Mesenteric fat pad (tissue), 1 donor: ENCODE results near the gene PNPLA8. TPM values are rescaled to one million over a fixed set of nuclear protein-coding genes. Genes with fewer than 3 reads are reported as not detected.
"Not testable (repeated sequence)": the region's sequence is repeated elsewhere in the genome, so short reads cannot be mapped to it uniquely, and the experiment has no call there.

Experiments used
- DNase-seq: peaks from one replicate; pipeline ENCODE4 v3.0.0-alpha.2; 2020; ENCODE audit warnings: low spot score
- total RNA-seq: library from RNA; stranded (reverse); fragmentation: NEBNext Ultra II Directional; extraction: Animal tissue kit (Norgen Biotek cat#: 25700); gene quantifications from one replicate; pipeline ENCODE4 v1.2.1, GENCODE V29; 2021
- donor health status: DM: yes; HTN: yes; CAD: no.

PNPLA8 gene
- total RNA-seq, 1 donor from 2014 or later, result 40.4 TPM

DNA sequence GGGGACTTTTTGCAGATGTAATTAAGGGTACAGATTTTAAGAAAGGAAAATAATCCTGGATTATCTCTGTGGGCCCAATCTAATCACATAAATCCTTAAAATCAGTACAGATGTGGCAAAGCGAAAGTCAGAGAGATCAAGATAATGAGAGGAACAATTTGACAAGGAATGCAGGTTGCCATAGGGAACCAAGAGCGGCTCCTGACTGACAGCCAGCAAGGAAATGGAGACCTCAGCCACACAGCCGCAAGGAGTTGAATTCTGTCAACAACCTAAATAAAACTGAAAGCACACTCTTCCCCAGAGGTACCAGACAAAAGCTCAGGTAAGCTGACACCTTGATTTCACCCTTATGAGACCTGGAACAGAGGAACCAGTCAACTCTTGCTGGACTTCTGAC, 3.4 kb upstream of the PNPLA8 start:
- DNase-seq, result no peak

DNA sequence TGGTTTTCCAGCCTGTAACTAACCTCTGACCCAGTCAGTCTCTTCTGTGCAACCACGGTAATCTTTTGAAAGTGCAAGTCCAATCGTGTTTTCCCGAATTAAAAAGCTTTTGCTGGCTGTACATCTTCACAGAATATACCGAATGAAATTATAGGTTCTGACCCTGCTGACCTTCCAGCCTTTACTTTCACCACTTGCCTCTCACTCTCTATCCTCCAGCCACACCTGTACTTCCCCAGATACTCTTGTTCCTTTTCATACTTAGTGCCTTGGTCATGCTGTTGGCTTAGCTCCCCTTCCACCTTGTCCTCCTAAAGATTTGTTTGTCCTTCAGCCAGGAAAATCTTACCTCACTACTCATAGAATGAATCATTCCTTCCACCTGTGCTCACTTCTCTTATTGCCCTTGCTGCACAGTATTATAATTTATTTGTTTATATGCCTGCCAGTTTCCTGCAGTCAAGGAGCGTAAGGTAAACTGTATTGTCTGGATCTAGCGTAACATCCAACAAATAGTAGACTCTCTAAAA, 2.3 kb upstream of the PNPLA8 start:
- no peak for DNase-seq

- DNase-seq, result no peak
These were observed 758 bp upstream of the PNPLA8 start for GRCh38 chr7:108526768-108527017.

DNA sequence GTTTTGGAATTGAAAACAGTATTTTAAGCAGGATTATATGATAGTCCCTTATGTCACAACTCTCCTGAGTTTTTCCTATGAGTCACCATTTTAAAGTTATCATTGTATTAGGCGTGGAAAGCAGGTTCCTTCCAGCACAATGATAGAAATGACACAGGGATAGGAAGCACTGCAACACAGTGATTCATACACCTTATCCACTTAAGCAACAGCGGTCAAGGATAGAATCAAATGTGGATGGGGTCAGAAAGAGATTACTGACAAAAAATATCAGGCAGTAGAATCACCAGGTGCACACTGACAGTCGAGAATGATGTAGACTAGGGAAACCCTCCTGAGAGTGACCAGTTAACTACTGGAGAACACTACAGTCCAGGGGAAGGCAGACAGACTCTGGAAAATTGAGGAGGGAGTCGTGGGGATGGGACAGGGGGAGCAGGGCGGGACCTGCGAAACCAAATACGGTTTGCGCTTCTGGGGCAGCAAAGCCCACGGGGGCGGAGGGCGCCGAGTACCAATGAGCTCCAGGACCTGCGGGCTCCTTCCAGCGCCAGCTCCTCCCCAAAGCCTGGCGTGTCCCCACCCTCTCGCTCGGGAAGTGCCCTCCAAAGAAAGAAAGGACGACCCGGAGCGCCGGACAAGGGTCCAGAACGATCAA, 479 bp downstream of the PNPLA8 start:
- DNase-seq, result no peak

GRCh38 chr7:108522780-108523179, 3.2 kb downstream of the PNPLA8 start:
- no peak for DNase-seq

DNA sequence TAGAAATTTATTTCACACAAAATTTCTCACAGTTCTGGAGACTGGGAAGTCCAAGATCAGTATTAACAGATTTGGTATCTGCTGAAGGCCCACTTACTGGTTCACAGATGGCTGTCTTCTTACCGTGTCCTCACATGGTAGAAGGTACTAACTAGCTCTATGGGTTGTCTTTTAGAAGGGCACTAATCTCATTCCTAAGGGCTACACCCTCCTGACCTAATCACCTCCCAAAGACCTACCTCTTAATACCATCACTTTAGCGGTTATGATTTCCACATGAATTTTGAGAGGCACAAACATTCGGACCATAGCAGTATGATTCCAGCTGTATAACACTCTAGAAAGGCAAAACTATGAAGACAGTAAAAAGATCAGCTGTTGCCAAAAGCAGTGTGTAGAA, 8.0 kb downstream of the PNPLA8 start:
- DNase-seq, result no peak

- no peak for DNase-seq
These were observed 10.3 kb downstream of the PNPLA8 start for GRCh38 chr7:108515630-108516029.

DNA sequence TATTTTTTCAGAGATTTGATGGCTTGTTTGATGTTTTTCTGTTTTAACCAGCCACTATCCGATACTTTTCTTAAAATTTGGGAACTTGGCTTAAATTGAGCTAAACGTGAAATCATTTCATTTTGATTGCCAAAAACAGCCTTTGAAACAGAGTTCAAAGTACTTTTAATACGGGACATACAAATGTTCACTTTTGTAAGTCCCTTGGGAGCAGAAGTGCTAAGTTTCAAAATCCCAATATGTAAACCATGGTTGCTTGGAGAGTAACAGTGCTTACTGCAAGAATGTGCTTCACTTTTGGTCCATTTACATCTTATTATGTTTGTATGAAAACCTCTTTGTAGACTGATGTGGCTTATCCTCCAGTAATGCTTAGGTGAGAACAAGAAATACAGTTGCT, 10.9 kb downstream of the PNPLA8 start:
- DNase-seq, result no peak

DNA sequence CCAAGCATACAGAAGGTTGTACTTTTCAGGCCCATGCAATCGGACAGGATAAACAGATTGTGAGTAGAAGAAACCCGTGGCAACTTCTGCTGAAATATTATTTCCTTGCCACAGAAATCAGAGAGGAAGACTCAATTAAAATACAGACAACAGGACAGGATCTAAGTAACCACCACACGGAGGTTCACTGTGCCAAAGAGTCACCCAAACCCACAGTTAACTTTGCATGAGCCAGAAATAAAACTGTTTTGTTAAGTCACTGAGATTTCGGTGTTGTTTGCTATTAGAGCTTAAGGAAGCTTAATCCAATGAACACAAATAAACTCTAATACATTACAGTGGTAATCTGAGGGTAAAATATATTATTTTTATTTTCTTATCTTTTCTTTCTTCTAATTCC, 14.0 kb downstream of the PNPLA8 start:
- DNase-seq, result no peak

DNA sequence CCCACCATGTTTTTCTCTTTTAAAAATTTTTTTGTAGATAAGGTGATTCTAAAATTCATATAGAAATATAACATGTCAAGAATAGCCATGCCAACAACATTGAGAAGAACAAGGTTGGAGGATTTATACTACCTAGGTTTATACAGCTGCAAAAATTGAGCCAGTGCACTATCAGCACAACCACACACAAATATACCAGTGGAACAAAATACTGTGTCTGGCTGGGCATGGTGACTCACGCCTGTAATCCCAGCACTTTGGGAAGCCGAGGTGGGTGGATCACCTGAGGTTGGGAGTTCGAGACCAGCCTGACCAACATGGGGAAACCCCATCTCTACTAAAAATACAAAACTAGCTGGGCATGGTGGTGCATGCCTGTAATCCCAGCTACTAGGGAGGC, 21.4 kb downstream of the PNPLA8 start:
- not testable (repeated sequence) for DNase-seq

- no peak for DNase-seq
These were observed 22.6 kb downstream of the PNPLA8 start for GRCh38 chr7:108503112-108504026.

- DNase-seq, result no peak
These were observed 26.4 kb downstream of the PNPLA8 start for GRCh38 chr7:108499566-108499965.

GRCh38 chr7:108498481-108498880, 27.5 kb downstream of the PNPLA8 start:
- no peak for DNase-seq

GRCh38 chr7:108497082-108497725, 28.7 kb downstream of the PNPLA8 start:
- no peak for DNase-seq

DNA sequence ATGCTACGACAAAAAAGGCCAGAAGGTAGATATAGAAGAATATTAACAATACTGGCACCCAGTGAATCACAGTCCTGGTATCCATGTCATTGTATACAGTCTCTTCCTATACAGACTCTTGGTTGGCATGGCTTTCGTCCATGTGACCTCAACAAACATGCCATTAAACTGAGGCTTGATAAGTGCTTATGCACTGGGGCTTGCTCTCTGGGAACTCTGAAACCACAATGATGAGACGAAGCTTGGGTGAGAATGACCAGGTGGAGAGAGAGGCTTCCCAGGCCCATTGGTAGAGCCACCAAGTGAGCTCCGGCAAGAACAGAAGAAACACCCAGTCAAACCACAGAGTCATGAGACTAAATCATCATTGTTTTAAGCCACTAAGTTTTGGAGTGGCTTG, 33.2 kb downstream of the PNPLA8 start:
- no peak for DNase-seq

- no peak for DNase-seq
These were observed 37.0 kb downstream of the PNPLA8 start for GRCh38 chr7:108488768-108489538.

GRCh38 chr7:108487646-108488045, 38.3 kb downstream of the PNPLA8 start:
- no peak for DNase-seq

- no peak for DNase-seq
These were observed 39.5 kb downstream of the PNPLA8 start for GRCh38 chr7:108486291-108486966.

GRCh38 chr7:108484137-108484536, 41.8 kb downstream of the PNPLA8 start:
- no peak for DNase-seq

- no peak for DNase-seq
These were observed 45.6 kb downstream of the PNPLA8 start for GRCh38 chr7:108480311-108480710.

DNA sequence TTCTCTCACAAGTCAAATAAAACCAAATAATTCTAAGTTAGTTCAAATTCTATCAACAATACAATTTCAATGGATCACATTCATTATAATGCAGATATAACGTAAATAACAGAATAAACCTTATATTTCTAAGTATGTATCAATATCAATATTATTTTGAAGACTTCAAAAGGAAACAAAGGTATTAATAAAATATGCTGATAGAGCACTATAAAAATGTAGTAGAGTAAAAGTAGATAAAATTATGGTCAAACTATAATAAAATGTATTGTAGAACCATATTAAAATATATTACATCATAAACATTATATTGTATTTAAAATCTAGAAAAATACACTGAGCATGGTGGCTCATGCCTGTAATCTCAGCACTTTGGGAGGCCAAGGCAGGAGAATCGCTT, 46.2 kb downstream of the PNPLA8 start:
- no peak for DNase-seq
